Progenitor cell of endocrine pancreas (in vitro differentiated cells): ENCODE results near the gene IFITM10. TPM values are rescaled to one million over a fixed set of nuclear protein-coding genes. Genes with fewer than 3 reads are reported as not detected.

Source experiments
- DNase-seq: peaks from one replicate; pipeline ENCODE4 v3.0.0; 2021; ENCODE audit warnings: low spot score; ENCODE audit not compliant: unreplicated experiment
- H3K27ac Mint-ChIP-seq: 2 replicates; pipeline ENCODE4 v1.8.0; 2021; ENCODE audit warnings: mild to moderate bottlenecking, moderate library complexity, mixed read lengths
- H3K27me3 Mint-ChIP-seq: 2 replicates; pipeline ENCODE4 v1.8.0; 2021; ENCODE audit warnings: mixed read lengths
- H3K36me3 Mint-ChIP-seq: 2 replicates; pipeline ENCODE4 v1.8.0; 2022; ENCODE audit warnings: mixed read lengths; ENCODE audit not compliant: insufficient read depth
- H3K4me1 Mint-ChIP-seq: 2 replicates; pipeline ENCODE4 v1.8.0; 2021; ENCODE audit warnings: low read depth, mixed read lengths
- H3K4me3 Mint-ChIP-seq: 2 replicates; pipeline ENCODE4 v1.8.0; 2021; ENCODE audit warnings: low read depth, mild to moderate bottlenecking, moderate library complexity, mixed read lengths
- H3K9me3 Mint-ChIP-seq: 2 replicates; pipeline ENCODE4 v1.8.0; 2021; ENCODE audit warnings: low read depth, mixed read lengths
- total RNA-seq: library from RNA; stranded (reverse); gene quantifications from 2 replicates; pipeline ENCODE4 v1.2.1, GENCODE V29; 2021
- TF ChIP-seq, protein P1 (sequence below): fragments of 200-600 bp; sonication (generic); IDR thresholded peaks from one replicate; pipeline ENCODE4 v1.5.0; 2021; ENCODE audit warnings: antibody characterized with exemption, mild to moderate bottlenecking; ENCODE audit not compliant: unreplicated experiment

The IFITM10 gene
- total RNA-seq, 1 donor from 2014 or later: 1.2 TPM

DNA sequence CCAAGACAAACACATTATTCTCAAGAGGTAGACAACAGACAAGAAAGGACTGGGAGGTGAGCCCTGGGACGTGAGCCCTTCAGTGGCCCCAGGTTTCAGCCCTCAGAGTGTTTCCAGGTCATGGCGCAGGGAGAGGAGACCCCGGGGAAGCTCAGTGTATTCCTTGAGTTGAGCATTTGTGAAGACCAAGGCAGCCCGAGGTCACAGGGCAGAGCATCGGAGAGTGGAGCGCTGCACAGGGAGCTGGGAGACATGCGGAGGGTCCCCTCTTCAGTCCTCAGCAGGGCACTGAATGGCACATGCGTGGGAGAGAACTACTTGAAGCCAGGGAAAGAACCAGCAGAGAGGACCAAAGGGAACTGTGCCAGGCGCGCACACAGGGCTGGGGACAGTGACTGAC is 41.7 kb downstream of the IFITM10 start:
- Mint-ChIP-seq H3K36me3 (no peaks in the 10 kb centered on the region), H3K27me3 (peaks cover 36% of the 10 kb centered on the region), H3K4me3 (no peak overlapping the region), H3K4me1 (peaks cover 7% of the 10 kb centered on the region), H3K27ac (no peak overlapping the region), H3K9me3 (peaks cover 4% of the 10 kb centered on the region)
- TF ChIP-seq, protein P1, sequence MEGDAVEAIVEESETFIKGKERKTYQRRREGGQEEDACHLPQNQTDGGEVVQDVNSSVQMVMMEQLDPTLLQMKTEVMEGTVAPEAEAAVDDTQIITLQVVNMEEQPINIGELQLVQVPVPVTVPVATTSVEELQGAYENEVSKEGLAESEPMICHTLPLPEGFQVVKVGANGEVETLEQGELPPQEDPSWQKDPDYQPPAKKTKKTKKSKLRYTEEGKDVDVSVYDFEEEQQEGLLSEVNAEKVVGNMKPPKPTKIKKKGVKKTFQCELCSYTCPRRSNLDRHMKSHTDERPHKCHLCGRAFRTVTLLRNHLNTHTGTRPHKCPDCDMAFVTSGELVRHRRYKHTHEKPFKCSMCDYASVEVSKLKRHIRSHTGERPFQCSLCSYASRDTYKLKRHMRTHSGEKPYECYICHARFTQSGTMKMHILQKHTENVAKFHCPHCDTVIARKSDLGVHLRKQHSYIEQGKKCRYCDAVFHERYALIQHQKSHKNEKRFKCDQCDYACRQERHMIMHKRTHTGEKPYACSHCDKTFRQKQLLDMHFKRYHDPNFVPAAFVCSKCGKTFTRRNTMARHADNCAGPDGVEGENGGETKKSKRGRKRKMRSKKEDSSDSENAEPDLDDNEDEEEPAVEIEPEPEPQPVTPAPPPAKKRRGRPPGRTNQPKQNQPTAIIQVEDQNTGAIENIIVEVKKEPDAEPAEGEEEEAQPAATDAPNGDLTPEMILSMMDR: no peak
- DNase-seq: no peak

DNA sequence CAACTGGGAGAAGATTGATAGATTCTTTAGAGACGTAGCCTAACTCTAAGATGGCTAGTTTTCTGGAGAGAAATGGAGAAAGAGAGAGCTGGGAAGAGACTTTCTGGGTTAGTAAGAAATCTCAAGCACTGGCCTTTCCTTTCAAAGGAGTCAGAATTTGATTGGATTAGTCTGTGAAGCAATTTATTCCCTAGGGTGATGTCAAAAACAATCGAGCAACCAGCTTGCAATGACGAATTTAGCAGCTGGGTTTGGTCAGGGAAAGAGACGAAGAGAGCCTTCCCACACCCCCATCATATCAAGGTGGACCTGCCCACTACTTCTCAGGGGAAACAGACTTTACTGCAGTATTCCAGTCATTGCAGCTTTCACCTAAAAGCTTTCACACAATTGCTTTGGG is 42.6 kb downstream of the IFITM10 start:
- TF ChIP-seq, protein P1: no peak
- DNase-seq: no peak
- H3K27me3 Mint-ChIP-seq: peaks cover 39% of the 10 kb centered on the region
- no peaks in the 10 kb centered on the region for H3K36me3 Mint-ChIP-seq
- H3K4me3 Mint-ChIP-seq: no peak overlapping the region
- peaks cover 7% of the 10 kb centered on the region for H3K4me1 Mint-ChIP-seq
- H3K9me3 Mint-ChIP-seq: peaks cover 4% of the 10 kb centered on the region
- no peak overlapping the region for H3K27ac Mint-ChIP-seq

DNA sequence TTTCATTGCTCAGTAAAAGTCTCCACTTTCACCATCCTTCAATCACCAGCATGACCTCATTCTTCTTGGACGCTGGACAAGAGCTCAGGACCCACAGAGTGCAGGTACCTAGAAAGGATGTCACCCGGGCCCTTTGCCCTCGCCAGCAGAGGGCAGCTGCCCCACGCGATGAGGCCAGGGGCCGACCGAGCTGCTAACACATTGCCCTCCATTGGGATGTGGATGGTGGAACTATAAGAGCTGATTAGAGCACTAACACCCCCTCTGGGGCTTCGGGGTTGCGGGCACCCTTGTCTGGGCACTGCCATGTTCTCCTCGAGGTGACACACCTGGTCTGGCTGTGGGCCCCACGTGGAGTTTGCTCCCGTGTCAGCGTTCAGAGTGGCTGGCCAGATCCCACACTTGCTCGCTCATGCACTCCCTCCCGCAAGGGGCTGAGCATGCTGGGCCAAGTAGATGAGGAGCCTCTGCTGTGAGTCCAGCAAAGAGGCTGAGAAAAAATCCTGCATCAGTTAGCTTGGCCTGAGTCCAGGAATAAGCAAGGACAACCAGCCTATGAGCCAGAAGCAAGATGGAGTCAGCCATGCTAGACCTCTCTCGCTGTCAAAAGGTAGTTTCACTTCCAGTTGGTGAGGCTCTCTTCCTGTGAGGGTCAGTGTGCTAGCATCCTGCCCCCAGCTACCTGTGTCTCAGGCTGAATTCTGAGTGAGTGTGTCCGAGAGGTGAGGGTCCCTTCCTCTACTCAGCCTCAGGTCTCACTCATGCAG is 43.6 kb downstream of the IFITM10 start:
- TF ChIP-seq, protein P1: no peak
- DNase-seq: no peak
- Mint-ChIP-seq H3K4me1 (peaks cover 7% of the 10 kb centered on the region), H3K9me3 (peaks cover 4% of the 10 kb centered on the region), H3K4me3 (no peak overlapping the region), H3K27ac (no peak overlapping the region), H3K36me3 (no peaks in the 10 kb centered on the region), H3K27me3 (peaks cover 36% of the 10 kb centered on the region)

DNA sequence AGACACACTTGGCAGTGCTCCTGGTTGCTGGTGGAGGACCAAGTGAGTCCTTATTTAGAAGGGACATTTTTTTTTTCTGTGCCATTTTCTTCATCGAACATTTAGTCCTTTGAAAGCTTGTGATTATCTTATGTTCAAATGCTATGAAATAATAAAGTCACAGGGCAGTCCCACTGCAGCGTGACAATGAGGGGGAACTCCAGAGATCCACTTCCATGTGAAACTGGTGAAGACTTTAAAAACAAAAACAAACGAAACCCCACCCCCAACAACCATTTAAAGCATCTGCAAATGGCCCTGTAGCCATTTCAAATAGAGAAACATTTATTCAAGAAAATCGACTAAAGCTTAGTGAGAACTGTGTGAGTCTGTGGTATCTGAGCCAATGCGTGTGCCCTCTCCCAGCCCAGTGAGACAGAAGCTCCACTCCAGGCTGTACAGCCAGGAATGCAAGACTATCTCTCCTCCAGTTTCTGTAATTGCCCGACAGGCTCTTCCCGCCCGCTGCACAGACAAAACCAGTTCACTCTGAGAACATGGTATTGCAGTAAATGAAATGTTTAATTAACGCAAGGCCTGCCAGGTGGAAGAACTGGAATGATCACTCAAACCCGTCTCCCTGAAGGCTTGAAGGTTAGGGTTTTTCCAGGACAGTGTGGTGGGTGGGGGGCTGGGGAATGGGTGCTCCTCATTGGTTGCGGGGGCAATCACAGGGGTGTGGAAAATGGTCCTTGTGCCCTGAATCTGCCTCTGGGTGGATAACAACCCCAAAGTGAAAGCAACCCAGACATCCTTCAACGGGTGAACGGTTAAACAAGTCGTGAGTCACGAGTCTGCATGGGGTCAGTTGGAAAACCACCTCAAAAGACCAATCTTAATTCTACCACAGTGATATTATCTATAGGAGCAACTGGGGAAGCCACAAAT is 45.0 kb downstream of the IFITM10 start:
- no peak overlapping the region for H3K27ac Mint-ChIP-seq
- peaks cover 7% of the 10 kb centered on the region for H3K4me1 Mint-ChIP-seq
- peaks cover 4% of the 10 kb centered on the region for H3K9me3 Mint-ChIP-seq
- no peak overlapping the region for H3K4me3 Mint-ChIP-seq
- TF ChIP-seq, protein P1: no peak
- peaks cover 39% of the 10 kb centered on the region for H3K27me3 Mint-ChIP-seq
- no peaks in the 10 kb centered on the region for H3K36me3 Mint-ChIP-seq
- DNase-seq: no peak

DNA sequence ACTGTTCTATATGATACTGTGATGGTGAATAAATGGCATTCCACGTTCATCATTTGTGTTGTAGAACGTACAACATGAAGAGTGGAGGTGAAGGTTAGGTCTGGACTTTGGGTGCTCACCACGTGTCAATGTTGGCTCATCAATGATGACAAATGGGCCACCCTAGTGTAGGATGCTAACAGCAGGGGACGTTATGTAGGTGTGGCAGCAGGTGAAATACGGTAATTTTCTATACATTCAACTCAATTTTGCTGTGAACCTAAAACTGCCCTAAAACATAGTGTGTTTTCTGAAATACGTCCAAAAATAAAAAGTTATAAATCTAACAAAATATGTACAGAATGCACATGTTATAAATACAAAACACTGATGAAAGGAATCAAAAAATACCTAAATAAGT is 47.2 kb downstream of the IFITM10 start:
- TF ChIP-seq, protein P1: no peak
- Mint-ChIP-seq H3K27me3 (peaks cover 34% of the 10 kb centered on the region), H3K27ac (no peak overlapping the region), H3K36me3 (no peaks in the 10 kb centered on the region), H3K4me1 (peaks cover 7% of the 10 kb centered on the region), H3K9me3 (peaks cover 4% of the 10 kb centered on the region), H3K4me3 (no peak overlapping the region)
- DNase-seq: no peak
